SK-N-DZ (cell line): ENCODE data around the gene CDH15.

ENCODE experiments used
- DNase-seq: peaks from one replicate; pipeline ENCODE4 v3.0.0-alpha.2; 2015; ENCODE audit warnings: low spot score

The CDH15 gene

DNA sequence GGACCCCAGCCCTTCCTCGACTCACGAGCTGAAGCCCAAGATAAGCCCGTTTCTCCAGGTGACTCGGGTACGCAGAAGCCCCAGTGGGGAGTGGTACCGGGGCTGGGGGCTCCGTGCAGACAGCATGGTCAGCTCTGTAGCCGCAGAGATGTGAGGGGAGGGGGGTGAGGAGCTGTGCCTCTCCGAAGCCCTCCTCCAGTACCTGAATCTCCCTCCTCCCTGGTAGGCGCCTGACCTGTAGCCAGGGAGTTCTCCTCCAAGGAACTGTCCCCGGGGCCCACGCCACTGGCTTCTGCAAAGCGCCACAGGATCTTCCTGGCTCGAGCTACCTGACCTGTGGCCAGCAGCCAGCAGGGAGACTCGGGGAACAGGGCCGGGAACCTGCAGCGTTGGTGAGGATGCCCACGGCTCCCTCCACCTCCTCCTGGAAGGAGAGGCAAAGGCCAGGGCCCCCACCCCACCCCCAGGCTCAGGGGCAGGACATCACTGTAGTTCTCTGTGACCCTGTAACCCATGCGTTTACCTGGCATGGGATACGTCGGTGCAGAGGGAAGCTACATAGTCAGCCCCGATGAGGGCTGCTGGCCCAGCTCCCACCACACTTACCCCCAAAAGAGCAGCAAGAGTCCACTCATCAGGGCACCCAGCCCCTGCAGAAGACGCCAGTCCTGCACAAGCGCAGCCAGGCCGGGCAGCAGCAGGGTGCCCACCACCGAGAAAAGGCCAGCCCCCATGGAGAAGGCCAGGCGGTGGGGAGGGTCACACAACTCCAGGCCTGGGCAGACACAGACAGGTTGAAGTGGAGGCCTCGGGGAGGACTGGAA, 27.1 kb downstream of the CDH15 start:
- no peak for DNase-seq

GRCh38 chr16:89199241-89200123, 27.9 kb downstream of the CDH15 start:
- no peak for DNase-seq

GRCh38 chr16:89200124-89200849, 28.7 kb downstream of the CDH15 start, which contains the start of gene SLC22A31:
Gene SLC22A31, minus strand, starts transcription at chr16:89200537. Its CDS starts 36 bp downstream, at chr16:89200501.
- DNase-seq, result no peak

- DNase-seq, result no peak
Observed at GRCh38 chr16:89200850-89201411, 29.4 kb downstream of the CDH15 start.

DNA sequence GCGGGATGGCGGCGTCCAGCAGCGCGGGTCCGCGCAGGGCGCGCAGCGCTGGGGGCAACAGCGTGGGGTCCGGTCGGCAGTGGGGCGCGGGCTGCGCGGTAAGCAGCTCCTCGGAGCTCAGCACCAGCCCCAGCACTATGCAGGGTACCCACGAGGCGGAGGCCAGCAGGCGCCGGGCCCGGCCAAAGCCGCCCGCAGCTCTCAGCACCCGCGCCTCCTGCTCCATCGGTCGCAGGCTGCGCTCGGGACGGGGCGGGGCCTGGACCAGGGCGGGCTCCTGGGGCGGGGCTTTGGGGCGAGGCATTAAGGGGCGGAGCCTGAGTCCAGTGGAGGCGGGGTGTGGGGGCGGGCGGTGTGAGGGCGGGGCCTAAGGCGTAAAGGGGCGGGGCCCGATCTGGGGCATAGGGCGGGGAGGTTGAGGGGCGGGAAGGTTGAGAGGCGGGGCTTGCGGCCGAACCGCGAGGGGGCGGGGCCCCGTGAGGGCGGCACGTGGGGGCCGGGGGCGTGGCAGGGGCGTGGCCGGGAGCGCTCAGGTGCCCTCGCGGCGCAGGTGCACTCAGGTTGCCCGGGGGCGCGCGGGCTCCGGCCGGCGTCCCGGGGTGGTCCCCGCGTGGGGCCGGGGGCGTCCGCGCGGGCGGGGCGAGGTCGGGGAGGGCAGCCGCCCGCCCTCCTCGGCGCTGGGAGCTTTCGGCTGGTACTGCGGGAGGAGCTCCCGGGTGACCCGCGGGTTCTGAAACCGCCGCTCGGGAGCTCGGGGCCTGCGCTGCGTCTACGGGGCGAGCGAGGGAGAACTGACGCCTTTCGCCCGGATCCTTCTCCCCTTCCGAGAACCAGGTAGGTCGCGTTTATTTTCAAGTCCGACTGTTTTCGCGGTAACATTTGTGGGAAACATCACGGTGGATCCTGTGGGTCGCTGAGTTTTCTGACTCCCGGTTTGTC, 30.2 kb downstream of the CDH15 start:
- DNase-seq, result peak; percentile 17

DNA sequence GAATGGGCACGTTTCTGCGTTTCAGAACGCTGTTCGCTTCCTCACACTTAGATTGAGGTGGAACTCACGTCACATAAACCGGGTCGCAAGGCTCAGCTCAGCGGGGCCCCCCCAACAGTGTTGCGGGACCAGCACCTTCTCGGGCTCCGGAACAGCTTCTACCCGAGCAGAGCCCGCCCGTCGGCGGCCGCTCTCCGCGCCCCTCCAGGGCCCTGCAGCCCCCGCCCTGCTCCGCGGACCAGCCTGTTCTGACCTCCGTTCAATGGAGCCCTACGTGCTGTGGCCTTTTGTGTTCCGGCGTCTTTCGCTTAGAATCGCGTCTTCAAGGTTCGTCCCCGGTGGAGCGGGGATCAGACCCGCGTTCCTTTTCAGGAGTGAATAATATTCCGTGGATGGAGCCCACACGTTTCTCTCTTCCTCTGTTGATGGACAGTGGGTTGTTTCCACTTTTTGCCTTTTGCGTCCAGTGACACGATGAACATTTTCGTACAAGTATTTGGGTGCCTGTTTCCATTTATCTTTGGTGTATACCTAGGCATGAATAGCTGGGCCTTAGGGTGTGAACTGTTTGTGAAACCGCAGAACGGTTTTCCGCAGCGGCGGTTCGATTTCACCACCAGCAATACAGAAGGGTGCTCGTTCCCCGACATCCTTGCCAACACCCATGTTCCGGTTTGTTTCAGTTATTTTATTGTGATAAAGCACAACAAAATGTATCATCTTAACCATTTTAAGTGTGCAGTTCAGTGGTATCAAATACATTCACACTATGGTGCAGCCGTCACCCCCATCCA, 31.1 kb downstream of the CDH15 start:
- no peak for DNase-seq

- no peak for DNase-seq
Observed at GRCh38 chr16:89207993-89208392, 36.4 kb downstream of the CDH15 start.

DNA sequence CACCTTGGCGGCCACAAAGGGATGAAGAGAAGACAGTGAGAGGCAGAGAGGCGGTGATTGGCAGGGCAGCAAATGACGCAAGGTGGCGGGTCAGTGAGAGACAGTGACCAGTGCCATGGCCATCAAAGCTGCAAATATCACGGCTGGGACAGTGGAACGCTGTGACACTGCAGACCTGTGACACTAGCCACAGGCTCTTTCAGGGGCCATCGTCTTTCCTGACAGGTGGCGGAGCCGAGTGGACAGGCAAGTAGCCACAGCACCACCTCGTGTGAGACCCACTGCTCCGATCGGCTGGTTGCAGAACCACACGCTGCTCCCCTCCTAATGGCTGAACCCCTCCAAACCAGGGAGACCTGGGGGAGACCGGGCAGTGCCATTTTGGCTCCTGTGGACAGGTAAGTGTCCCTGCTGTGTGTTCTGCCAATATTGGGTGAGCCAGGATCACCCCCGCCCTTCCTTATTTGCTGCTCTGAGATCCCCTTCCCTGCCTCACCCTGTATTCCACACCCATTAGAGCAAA, 38.0 kb downstream of the CDH15 start:
- no peak for DNase-seq

GRCh38 chr16:89210165-89210903, 38.8 kb downstream of the CDH15 start:
- DNase-seq, result no peak

- no peak for DNase-seq
Observed at GRCh38 chr16:89210904-89211515, 39.5 kb downstream of the CDH15 start.

GRCh38 chr16:89216315-89217137, 45.0 kb downstream of the CDH15 start:
- peak; percentile 79 for DNase-seq

DNA sequence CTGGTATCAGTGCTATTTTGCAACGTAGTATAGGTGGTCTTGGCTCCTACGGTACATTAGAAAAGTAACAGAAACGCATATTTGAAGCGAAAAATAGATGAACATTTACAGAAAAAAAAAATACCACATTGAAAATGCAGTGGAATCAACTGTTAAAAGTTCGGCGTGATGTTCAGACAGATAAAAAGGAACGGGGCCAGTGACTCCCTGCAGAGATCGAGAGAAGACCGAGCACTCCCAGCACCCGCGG, 45.5 kb downstream of the CDH15 start:
- DNase-seq, result no peak

GRCh38 chr16:89217388-89218191, 46.0 kb downstream of the CDH15 start, which contains the start of gene ZNF778:
Gene ZNF778, plus strand, starts transcription at chr16:89217703. Its CDS starts 3,425 bp downstream, at chr16:89221128.
- DNase-seq, result peak; percentile 77

DNA sequence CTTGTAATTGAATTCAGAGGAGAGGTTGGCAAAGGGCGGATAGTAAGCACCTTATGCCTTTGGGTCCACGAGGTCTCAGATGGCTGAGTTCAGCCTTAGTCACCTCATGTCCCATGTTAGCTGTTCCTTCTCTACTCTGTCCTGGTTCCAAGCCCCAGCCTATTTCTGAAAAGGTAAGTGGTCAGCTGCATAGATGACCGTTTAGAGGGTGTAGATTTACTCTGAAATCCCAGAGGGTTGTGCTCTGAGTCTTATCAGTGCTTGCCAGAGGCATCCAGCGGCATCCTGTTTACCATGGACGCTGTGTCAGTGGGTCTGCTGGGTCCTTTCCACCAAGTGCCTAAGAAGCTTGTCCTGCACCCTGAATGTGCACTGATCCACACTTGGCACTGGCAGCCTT, 47.8 kb downstream of the CDH15 start:
- DNase-seq, result no peak

DNA sequence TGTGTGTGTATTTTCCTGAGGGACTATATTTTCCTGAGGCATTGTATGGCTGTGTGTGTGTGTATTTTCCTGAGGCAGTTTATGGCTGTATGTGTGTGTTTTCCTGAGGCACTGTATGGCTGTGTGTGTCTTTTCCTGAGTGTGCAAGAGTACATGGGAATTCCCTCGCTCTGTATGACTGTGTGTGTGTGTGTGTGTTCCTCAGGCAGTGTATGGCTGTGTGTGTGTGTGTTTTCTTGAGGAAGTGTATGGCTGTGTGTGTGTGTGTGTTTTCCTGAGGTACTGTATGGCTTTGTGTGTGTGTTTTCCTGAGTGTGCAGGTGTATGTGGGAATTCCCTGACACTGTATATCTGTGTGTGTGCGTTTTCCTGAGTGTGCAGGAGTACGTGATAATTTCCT, 50.1 kb downstream of the CDH15 start:
- DNase-seq, result no peak

- no peak for DNase-seq
Observed at GRCh38 chr16:89222931-89223330, 51.4 kb downstream of the CDH15 start.

DNA sequence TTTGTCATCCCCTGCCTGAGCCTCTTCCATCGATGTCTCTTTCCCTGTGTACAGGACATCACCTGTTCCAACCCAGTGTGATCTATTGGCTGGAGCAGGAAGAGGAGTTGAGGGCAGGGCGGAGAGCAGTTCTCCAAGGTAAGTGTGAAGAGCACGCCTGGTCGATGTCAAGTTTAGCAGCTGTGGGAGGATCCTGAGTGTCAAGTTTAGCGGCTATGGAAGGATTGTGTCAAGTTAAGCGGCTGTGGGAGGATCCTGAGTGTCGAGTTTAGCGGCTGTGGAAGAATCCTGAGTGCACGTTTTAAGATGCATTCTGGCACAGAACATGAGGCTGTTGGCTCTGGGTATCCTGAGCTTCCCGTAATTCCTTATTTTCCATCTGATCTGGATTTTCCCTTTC, 53.1 kb downstream of the CDH15 start:
- DNase-seq, result no peak
